GM12878 (cell line): ENCODE data around the gene TCF12. TPM values are rescaled to one million over a fixed set of nuclear protein-coding genes. Genes with fewer than 3 reads are reported as not detected.

Experiments used
- ATAC-seq: fragments of 200-7000 bp; cut with Tn5 transposase; 3 replicates; pipeline ENCODE4 v1.9.1; 2020; ENCODE audit warnings: mild to moderate bottlenecking, moderate library complexity
- BruUV-seq: library from RNA; stranded (reverse); fragments of 400-500 nt; replicated peaks from 2 replicates; lab custom pipeline; 2021; lab: Mats Ljungman, UMichigan
- CTCF ChIA-PET: fragments of 300-600 bp; sonication (Branson Sonifier 250); formaldehyde crosslinking; extraction: SDS; loops from one replicate; lab custom pipeline; 2021; ENCODE audit warnings: inconsistent platforms; lab: Yijun Ruan, JAX
- POLR2A ChIA-PET: fragments of 350-600 bp; formaldehyde crosslinking; extraction: SDS; loops from one replicate; lab custom pipeline; 2021; ENCODE audit warnings: inconsistent platforms; lab: Charles Lee
- RAD21 ChIA-PET: fragments of 300-600 bp; sonication (Branson Sonifier 250); formaldehyde crosslinking; loops from one replicate; lab custom pipeline; 2023; ENCODE audit warnings: antibody characterized with exemption; ENCODE audit not compliant: unreplicated experiment; lab: Charles Lee
- SMC1A ChIA-PET: fragments of 300-600 bp; sonication (Branson Sonifier 250); formaldehyde crosslinking; loops from one replicate; lab custom pipeline; 2023; ENCODE audit not compliant: unreplicated experiment, uncharacterized antibody; lab: Charles Lee
- DNase-seq: peaks from one replicate; pipeline ENCODE4 v3.0.0-alpha.2; 2011; ENCODE audit warnings: low read depth, low spot score
- FAIRE-seq: peaks from 3 replicates; lab custom pipeline; 2011; peaks lifted over from hg19 to GRCh38; lab: Jason Lieb, UNC
- H2AFZ ChIP-seq: 2 replicates; pipeline ENCODE4 v1.6.0; 2011; ENCODE audit warnings: low read depth, low read length, control low read depth; ENCODE audit not compliant: control insufficient read depth
- H3K27ac ChIP-seq: 2 replicates; pipeline ENCODE4 v1.5.1; 2011; ENCODE audit warnings: control low read depth; ENCODE audit not compliant: control insufficient read depth, insufficient read depth
- H3K27me3 ChIP-seq, 2 experiments: replicated peaks in 1 of 2; 2 replicates each; pipeline versions ENCODE4 v1.6.0 to v1.6.1; 2011; ENCODE audit warnings: low read length in 1 of 2; ENCODE audit not compliant: control insufficient read depth in 2 of 2, insufficient read depth in 2 of 2
- H3K36me3 ChIP-seq, 2 experiments: 2 replicates each; pipeline ENCODE4 v1.5.1; 2011; ENCODE audit warnings: low read length in 1 of 2; ENCODE audit not compliant: control insufficient read depth in 2 of 2, insufficient read depth in 2 of 2
- H3K4me1 ChIP-seq: 2 replicates; pipeline ENCODE4 v1.6.1; 2011; ENCODE audit warnings: mild to moderate bottlenecking, low read length, moderate library complexity, mixed read lengths; ENCODE audit not compliant: control insufficient read depth, insufficient read depth
- H3K4me2 ChIP-seq: 2 replicates; pipeline ENCODE4 v1.6.0; 2011; ENCODE audit warnings: control low read depth; ENCODE audit not compliant: control insufficient read depth, insufficient read depth
- H3K4me3 ChIP-seq: fragments of 200-600 bp; sonication (generic); 2 replicates; pipeline ENCODE4 v1.5.1; 2016
- H3K79me2 ChIP-seq: 2 replicates; pipeline ENCODE4 v1.6.0; 2011; ENCODE audit warnings: low read length; ENCODE audit not compliant: control insufficient read depth, insufficient read depth
- H3K9ac ChIP-seq: 2 replicates; pipeline ENCODE4 v1.8.0; 2011; ENCODE audit warnings: low read length, control low read depth, mixed read lengths; ENCODE audit not compliant: control insufficient read depth, insufficient read depth
- H3K9me3 ChIP-seq: replicated peaks from 3 replicates; pipeline ENCODE4 v1.5.1; 2011; ENCODE audit warnings: mild to moderate bottlenecking, low read length; ENCODE audit not compliant: control insufficient read depth, insufficient read depth
- H4K20me1 ChIP-seq: 2 replicates; pipeline ENCODE4 v1.6.0; 2011; ENCODE audit not compliant: control insufficient read depth, insufficient read depth
- BRCA1 ChIP-seq: IDR thresholded peaks from 2 replicates; pipeline ENCODE4 v1.6.1; 2011; ENCODE audit warnings: low read depth, low read length, improper control_type of control experiment
- LARP7 ChIP-seq: fragments of 450-650 bp; IDR thresholded peaks from 2 replicates; pipeline ENCODE4 v1.6.1; 2017; ENCODE audit warnings: mild to moderate bottlenecking
- NR2C2 ChIP-seq: IDR thresholded peaks from 2 replicates; pipeline ENCODE4 v1.6.1; 2011; ENCODE audit warnings: borderline replicate concordance, low read depth; ENCODE audit not compliant: control insufficient read depth, insufficient read length
- PAX5 ChIP-seq: IDR thresholded peaks from 2 replicates; pipeline ENCODE4 v1.6.1; 2011; ENCODE audit warnings: low read depth, low read length, borderline replicate concordance
- SMC3 ChIP-seq: IDR thresholded peaks from 2 replicates; pipeline ENCODE4 v1.6.1; 2011; ENCODE audit warnings: low read length, improper control_type of control experiment, borderline replicate concordance
- TCF12 ChIP-seq: IDR thresholded peaks from 2 replicates; pipeline ENCODE4 v1.6.1; 2011; ENCODE audit warnings: low read depth, mild to moderate bottlenecking, low read length
- WGBS: methylation state at CpG from one replicate; pipeline ENCODE4 v1.1.6; 2016; ENCODE audit warnings: low lambda C conversion rate; ENCODE audit not compliant: insufficient replicate concordance, insufficient coverage; ENCODE audit errors: missing lambda C conversion rate; 5-methylcytosine and 5-hydroxymethylcytosine counted together
- in situ Hi-C: fragments of 300-500 bp; cut with MboI; formaldehyde crosslinking; loops from 9 replicates; pipeline ENCODE4 v1.14.3; 2018; ENCODE audit warnings: mixed read lengths
- intact Hi-C: fragments of 100-400 bp; cut with micrococcal nuclease; formaldehyde crosslinking; loops from one replicate; pipeline ENCODE4 v1.14.2; 2022; ENCODE audit not compliant: unreplicated experiment
- polyA plus RNA-seq, 11 experiments: library from polyadenylated mRNA; depleted of rRNA in 4 of 11; unstranded in 6 of 11; stranded (reverse) in 5 of 11; fragments of >200 nt; fragmentation: Nextera tagmentation in 4 of 11; fragmentation: Illumina TruSeq in 1 of 11; extraction: Ambion mirVana in 4 of 11; extraction: Trizol in 1 of 11; gene quantifications; 1 replicate in 1 of 11; 2 replicates in 10 of 11; pipeline versions ENCODE4 v1.2.1 to v1.2.3, GENCODE V29; 2011 to 2016; ENCODE audit warnings: inconsistent platforms in 2 of 11, missing spikeins in 2 of 11, low read depth in 1 of 11
- total RNA-seq, 4 experiments: library from RNA; depleted of rRNA in 3 of 4; stranded (reverse); fragments of >200 nt in 3 of 4; fragmentation: Illumina TruSeq in 1 of 4; extraction: Trizol in 1 of 4; gene quantifications; 2 replicates each; pipeline versions ENCODE4 v1.2.1 to v1.2.3, GENCODE V29; 2013 to 2021
- TF ChIP-seq, protein P1 (sequence below): fragments of 450-650 bp; IDR thresholded peaks from 2 replicates; pipeline ENCODE4 v1.6.1; 2017; ENCODE audit warnings: mild to moderate bottlenecking, low read depth, inconsistent platforms; ENCODE audit not compliant: poor library complexity, severe bottlenecking
- TF ChIP-seq, protein P2 (sequence below): fragments of 450-650 bp; IDR thresholded peaks from 2 replicates; pipeline ENCODE4 v1.6.1; 2017; ENCODE audit warnings: borderline replicate concordance
- TF ChIP-seq, protein P3 (sequence below): fragments of 150-350 bp; IDR thresholded peaks from 2 replicates; pipeline ENCODE4 v1.6.1; 2016; ENCODE audit warnings: low read depth, low read length

TCF12 gene
- total and polyA plus RNA-seq, 10 of the 15 experiments (the other 5 are each of a cell fraction or from before 2014, with no cell fraction given), result 8.2 to 70.9 (median 49.5) TPM

DNA sequence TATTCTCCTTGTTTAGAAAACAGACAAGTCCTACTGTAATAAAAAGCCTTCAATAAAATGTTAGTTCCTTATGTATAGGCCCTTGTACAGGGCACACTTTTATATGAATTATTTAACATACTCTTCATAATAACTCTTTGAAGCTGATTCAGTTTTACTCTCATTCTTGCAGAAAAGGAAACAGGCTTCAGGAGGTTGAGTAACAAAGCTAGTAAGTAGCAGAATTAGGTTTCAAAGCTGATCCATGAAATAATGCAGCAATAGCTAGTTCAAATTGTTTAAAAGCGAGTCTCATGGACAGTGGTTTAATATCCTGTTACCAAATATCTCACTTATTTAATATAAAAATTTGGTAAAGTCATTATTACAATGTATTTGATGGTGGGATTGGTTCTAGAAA lies 25.0 kb downstream of the TCF12 start:
- Histone ChIP-seq H3K27me3 (no peaks in the 10 kb centered on the region), H3K9me3 (peaks cover 3% of the 10 kb centered on the region; the same call in 2 of the 3 replicates), H4K20me1 (no peaks in the 10 kb centered on the region)
- SMC1A ChIA-PET, result interaction anchor here (0.6 to 2.0 kb wide), 6 partner anchors 10 to 346 kb away, joined by 3 to 8 read pairs (median 4); no protein-coding TSS in a partner anchor
- intact Hi-C loops, result no loop called here
- CTCF ChIA-PET, result interaction anchor here (1.1 to 1.3 kb wide), 3 partner anchors 9 to 203 kb away, joined by 3 to 5 read pairs (median 5); no protein-coding TSS in a partner anchor
- RAD21 ChIA-PET, result no interaction called here
- no TSS peak for BruUV-seq
- POLR2A ChIA-PET, result no interaction called here
- TF ChIP-seq BRCA1 (no peak), PAX5 (no peak), NR2C2 (no peak), SMC3 (no peak)
- TF ChIP-seq, protein P1, sequence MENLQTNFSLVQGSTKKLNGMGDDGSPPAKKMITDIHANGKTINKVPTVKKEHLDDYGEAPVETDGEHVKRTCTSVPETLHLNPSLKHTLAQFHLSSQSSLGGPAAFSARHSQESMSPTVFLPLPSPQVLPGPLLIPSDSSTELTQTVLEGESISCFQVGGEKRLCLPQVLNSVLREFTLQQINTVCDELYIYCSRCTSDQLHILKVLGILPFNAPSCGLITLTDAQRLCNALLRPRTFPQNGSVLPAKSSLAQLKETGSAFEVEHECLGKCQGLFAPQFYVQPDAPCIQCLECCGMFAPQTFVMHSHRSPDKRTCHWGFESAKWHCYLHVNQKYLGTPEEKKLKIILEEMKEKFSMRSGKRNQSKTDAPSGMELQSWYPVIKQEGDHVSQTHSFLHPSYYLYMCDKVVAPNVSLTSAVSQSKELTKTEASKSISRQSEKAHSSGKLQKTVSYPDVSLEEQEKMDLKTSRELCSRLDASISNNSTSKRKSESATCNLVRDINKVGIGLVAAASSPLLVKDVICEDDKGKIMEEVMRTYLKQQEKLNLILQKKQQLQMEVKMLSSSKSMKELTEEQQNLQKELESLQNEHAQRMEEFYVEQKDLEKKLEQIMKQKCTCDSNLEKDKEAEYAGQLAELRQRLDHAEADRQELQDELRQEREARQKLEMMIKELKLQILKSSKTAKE, result no peak
- TF ChIP-seq, all 136 proteins: peak for 0
- Histone ChIP-seq H3K4me3 (no peak overlapping the region), H3K36me3 (no peaks in the 10 kb centered on the region), H2AFZ (no peak overlapping the region), H3K4me2 (no peak overlapping the region), H3K9ac (no peak overlapping the region), H3K79me2 (peaks cover 29% of the 10 kb centered on the region), H3K4me1 (no peaks in the 10 kb centered on the region), H3K27ac (no peak overlapping the region)
- ATAC-seq (no peak), DNase-seq (no peak), FAIRE-seq (no peak)
- in situ Hi-C loops, result no loop called here
- WGBS, result 96% methylated on average over 1 of the region's 1 CpG

DNA sequence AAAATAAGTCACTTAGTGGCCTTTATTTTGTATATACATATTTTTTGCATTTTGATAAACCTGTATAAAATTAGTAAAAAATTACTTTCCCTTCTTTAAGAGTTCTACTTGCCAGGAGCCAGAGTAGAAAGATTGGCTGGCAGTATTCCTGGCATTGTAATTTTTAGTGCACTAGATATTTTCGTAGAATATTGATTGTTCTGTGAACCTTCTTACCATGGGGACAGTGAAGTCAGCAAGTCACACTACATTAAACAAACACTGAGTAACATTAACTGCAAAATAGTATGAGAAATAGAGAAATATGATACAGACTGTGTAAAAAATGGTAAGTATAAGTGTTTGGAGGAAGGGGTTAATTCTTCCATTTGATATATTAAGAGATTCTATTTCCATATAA lies 26.0 kb downstream of the TCF12 start:
- Histone ChIP-seq H2AFZ (no peak overlapping the region), H3K27ac (no peak overlapping the region), H3K9ac (no peak overlapping the region), H3K4me2 (no peak overlapping the region), H3K27me3 (no peaks in the 10 kb centered on the region), H3K4me1 (no peaks in the 10 kb centered on the region), H3K36me3 (no peaks in the 10 kb centered on the region; a peak in 1 of 4 replicates), H4K20me1 (no peaks in the 10 kb centered on the region), H3K79me2 (peaks cover 27% of the 10 kb centered on the region), H3K4me3 (no peak overlapping the region), H3K9me3 (peaks cover 3% of the 10 kb centered on the region; the same call in 2 of the 3 replicates)
- ChIA-PET POLR2A (no interaction called here), RAD21 (no interaction called here), CTCF (no interaction called here), SMC1A (interaction anchor here (0.8 to 1.0 kb wide), 2 partner anchors 19 to 345 kb away, joined by 3 to 4 read pairs; no protein-coding TSS in a partner anchor)
- no TSS peak for BruUV-seq
- no peak for ATAC-seq
- WGBS, result 100% methylated on average over 1 of the region's 1 CpG
- no peak for FAIRE-seq
- in situ Hi-C loops, result no loop called here
- intact Hi-C loops, result no loop called here
- no peak for DNase-seq
- TF ChIP-seq LARP7 (no peak), TCF12 (no peak)
- TF ChIP-seq, protein P2, sequence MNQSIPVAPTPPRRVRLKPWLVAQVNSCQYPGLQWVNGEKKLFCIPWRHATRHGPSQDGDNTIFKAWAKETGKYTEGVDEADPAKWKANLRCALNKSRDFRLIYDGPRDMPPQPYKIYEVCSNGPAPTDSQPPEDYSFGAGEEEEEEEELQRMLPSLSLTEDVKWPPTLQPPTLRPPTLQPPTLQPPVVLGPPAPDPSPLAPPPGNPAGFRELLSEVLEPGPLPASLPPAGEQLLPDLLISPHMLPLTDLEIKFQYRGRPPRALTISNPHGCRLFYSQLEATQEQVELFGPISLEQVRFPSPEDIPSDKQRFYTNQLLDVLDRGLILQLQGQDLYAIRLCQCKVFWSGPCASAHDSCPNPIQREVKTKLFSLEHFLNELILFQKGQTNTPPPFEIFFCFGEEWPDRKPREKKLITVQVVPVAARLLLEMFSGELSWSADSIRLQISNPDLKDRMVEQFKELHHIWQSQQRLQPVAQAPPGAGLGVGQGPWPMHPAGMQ, result no peak
- TF ChIP-seq, protein P3, sequence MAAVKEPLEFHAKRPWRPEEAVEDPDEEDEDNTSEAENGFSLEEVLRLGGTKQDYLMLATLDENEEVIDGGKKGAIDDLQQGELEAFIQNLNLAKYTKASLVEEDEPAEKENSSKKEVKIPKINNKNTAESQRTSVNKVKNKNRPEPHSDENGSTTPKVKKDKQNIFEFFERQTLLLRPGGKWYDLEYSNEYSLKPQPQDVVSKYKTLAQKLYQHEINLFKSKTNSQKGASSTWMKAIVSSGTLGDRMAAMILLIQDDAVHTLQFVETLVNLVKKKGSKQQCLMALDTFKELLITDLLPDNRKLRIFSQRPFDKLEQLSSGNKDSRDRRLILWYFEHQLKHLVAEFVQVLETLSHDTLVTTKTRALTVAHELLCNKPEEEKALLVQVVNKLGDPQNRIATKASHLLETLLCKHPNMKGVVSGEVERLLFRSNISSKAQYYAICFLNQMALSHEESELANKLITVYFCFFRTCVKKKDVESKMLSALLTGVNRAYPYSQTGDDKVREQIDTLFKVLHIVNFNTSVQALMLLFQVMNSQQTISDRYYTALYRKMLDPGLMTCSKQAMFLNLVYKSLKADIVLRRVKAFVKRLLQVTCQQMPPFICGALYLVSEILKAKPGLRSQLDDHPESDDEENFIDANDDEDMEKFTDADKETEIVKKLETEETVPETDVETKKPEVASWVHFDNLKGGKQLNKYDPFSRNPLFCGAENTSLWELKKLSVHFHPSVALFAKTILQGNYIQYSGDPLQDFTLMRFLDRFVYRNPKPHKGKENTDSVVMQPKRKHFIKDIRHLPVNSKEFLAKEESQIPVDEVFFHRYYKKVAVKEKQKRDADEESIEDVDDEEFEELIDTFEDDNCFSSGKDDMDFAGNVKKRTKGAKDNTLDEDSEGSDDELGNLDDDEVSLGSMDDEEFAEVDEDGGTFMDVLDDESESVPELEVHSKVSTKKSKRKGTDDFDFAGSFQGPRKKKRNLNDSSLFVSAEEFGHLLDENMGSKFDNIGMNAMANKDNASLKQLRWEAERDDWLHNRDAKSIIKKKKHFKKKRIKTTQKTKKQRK, result no peak
